ENCODE measurements around the gene MAPK13.
"Not testable (repeated sequence)": the region's sequence is repeated elsewhere in the genome, so short reads cannot be mapped to it uniquely, and the experiment has no call there.

Gene MAPK13

GRCh38 chr6:36129941-36130666 is at the start of gene MAPK13:
MAPK13 (plus strand) TSS chr6:36130513; CDS start chr6:36130583, 70 bp downstream.
- DNase-seq (ENCODE audit: low read depth, low spot score) = peak; percentile 35

- no peak for DNase-seq (ENCODE audit: low read depth, low spot score)
Measured at GRCh38 chr6:36082318-36082717, 48.0 kb upstream of the MAPK13 start.

GRCh38 chr6:36083446-36083845 is 46.9 kb upstream of the MAPK13 start:
- peak; percentile 33 for DNase-seq (ENCODE audit: low read depth, low spot score)

GRCh38 chr6:36088204-36088603 is 42.1 kb upstream of the MAPK13 start:
- not testable (repeated sequence) for DNase-seq (ENCODE audit: low read depth, low spot score)

GRCh38 chr6:36089048-36089447 is 41.3 kb upstream of the MAPK13 start:
- DNase-seq (ENCODE audit: low read depth, low spot score) = no peak

- no peak for DNase-seq (ENCODE audit: low read depth, low spot score)
Measured at GRCh38 chr6:36094238-36094637, 36.1 kb upstream of the MAPK13 start.

GRCh38 chr6:36094753-36095496 is 35.4 kb upstream of the MAPK13 start:
- DNase-seq (ENCODE audit: low read depth, low spot score) = peak; percentile 92

GRCh38 chr6:36095497-36096391 is 34.6 kb upstream of the MAPK13 start:
- DNase-seq (ENCODE audit: low read depth, low spot score) = no peak

- no peak for DNase-seq (ENCODE audit: low read depth, low spot score)
Measured at GRCh38 chr6:36098253-36098919, 31.9 kb upstream of the MAPK13 start.

- DNase-seq (ENCODE audit: low read depth, low spot score) = no peak
Measured at GRCh38 chr6:36098920-36099647, 31.2 kb upstream of the MAPK13 start.

GRCh38 chr6:36099869-36100483 is 30.3 kb upstream of the MAPK13 start:
- peak; percentile 26 for DNase-seq (ENCODE audit: low read depth, low spot score)

- no peak for DNase-seq (ENCODE audit: low read depth, low spot score)
Measured at GRCh38 chr6:36101691-36102090, 28.6 kb upstream of the MAPK13 start.

- DNase-seq (ENCODE audit: low read depth, low spot score) = no peak
Measured at GRCh38 chr6:36102853-36103252, 27.5 kb upstream of the MAPK13 start.

- DNase-seq (ENCODE audit: low read depth, low spot score) = no peak
Measured at GRCh38 chr6:36104836-36105235, 25.5 kb upstream of the MAPK13 start.

- DNase-seq (ENCODE audit: low read depth, low spot score) = no peak
Measured at GRCh38 chr6:36109092-36109491, 21.2 kb upstream of the MAPK13 start.

GRCh38 chr6:36110050-36110449 is 20.3 kb upstream of the MAPK13 start:
- no peak for DNase-seq (ENCODE audit: low read depth, low spot score)

GRCh38 chr6:36110863-36111262 is 19.4 kb upstream of the MAPK13 start:
- DNase-seq (ENCODE audit: low read depth, low spot score) = no peak

GRCh38 chr6:36111526-36111925 is 18.8 kb upstream of the MAPK13 start:
- DNase-seq (ENCODE audit: low read depth, low spot score) = no peak

GRCh38 chr6:36113049-36113448 is 17.3 kb upstream of the MAPK13 start:
- DNase-seq (ENCODE audit: low read depth, low spot score) = no peak

GRCh38 chr6:36113703-36114102 is 16.6 kb upstream of the MAPK13 start:
- no peak for DNase-seq (ENCODE audit: low read depth, low spot score)

All from astrocyte of the hippocampus (primary cell).